Measurements from ENCODE around the gene BMS1.
"Not testable (repeated sequence)": the region's sequence is repeated elsewhere in the genome, so short reads cannot be mapped to it uniquely, and the experiment has no call there.

The BMS1 gene

GRCh38 chr10:42836771-42837468 lies 54.3 kb downstream of the BMS1 start:
- no peak overlapping the region for H3K4me2 ChIP-seq (ENCODE audit: low read length)
- no peaks in the 10 kb centered on the region for H3F3A ChIP-seq (ENCODE audit: insufficient read depth, low read length)
- TF ChIP-seq CTCF (IDR thresholded peaks at IDR 0.05; ENCODE audit: low read length) (no peak), EZH2 (IDR thresholded peaks at IDR 0.05; ENCODE audit: borderline replicate concordance, low read length) (no peak)
- no peaks in the 10 kb centered on the region for H3K9me2 ChIP-seq (ENCODE audit: low read depth, low read length)
- H2AFZ ChIP-seq (ENCODE audit: low read length), result no peak overlapping the region
- no peaks in the 10 kb centered on the region for H4K20me1 ChIP-seq (ENCODE audit: insufficient read depth, low read length)
- no peak overlapping the region for H3K4me3 ChIP-seq (ENCODE audit: low read depth, low read length, poor library complexity, severe bottlenecking)
- no peaks in the 10 kb centered on the region for H3K27me3 ChIP-seq (ENCODE audit: insufficient read depth, low read length)
- H3K36me3 ChIP-seq (ENCODE audit: insufficient read depth, low read length), result peaks cover 6% of the 10 kb centered on the region
- no peaks in the 10 kb centered on the region for H3K79me2 ChIP-seq (ENCODE audit: insufficient read depth, low read length)
- H3K4me1 ChIP-seq (ENCODE audit: insufficient read depth, low read length, severe bottlenecking), result no peaks in the 10 kb centered on the region
- H3K9me3 ChIP-seq (ENCODE audit: low read length), result no peaks in the 10 kb centered on the region
- no peak overlapping the region for H3K27ac ChIP-seq (ENCODE audit: low read depth, low read length, poor library complexity, severe bottlenecking)
- H3K9ac ChIP-seq (ENCODE audit: low read length), result no peak overlapping the region

- not testable (repeated sequence) for H2AFZ ChIP-seq (ENCODE audit: low read length); H3K79me2 ChIP-seq (ENCODE audit: insufficient read depth, low read length); H4K20me1 ChIP-seq (ENCODE audit: insufficient read depth, low read length); H3K27me3 ChIP-seq (ENCODE audit: insufficient read depth, low read length); H3K4me2 ChIP-seq (ENCODE audit: low read length); H3K4me1 ChIP-seq (ENCODE audit: insufficient read depth, low read length, severe bottlenecking); H3K9me2 ChIP-seq (ENCODE audit: low read depth, low read length); H3K9ac ChIP-seq (ENCODE audit: low read length); H3K36me3 ChIP-seq (ENCODE audit: insufficient read depth, low read length); H3F3A ChIP-seq (ENCODE audit: insufficient read depth, low read length); H3K9me3 ChIP-seq (ENCODE audit: low read length); H3K4me3 ChIP-seq (ENCODE audit: low read depth, low read length, poor library complexity, severe bottlenecking); H3K27ac ChIP-seq (ENCODE audit: low read depth, low read length, poor library complexity, severe bottlenecking)
Measured at GRCh38 chr10:42844810-42845209, 62.2 kb downstream of the BMS1 start.

- not testable (repeated sequence) for H3K27ac ChIP-seq (ENCODE audit: low read depth, low read length, poor library complexity, severe bottlenecking); H3K4me3 ChIP-seq (ENCODE audit: low read depth, low read length, poor library complexity, severe bottlenecking); H3K4me1 ChIP-seq (ENCODE audit: insufficient read depth, low read length, severe bottlenecking); H3K9ac ChIP-seq (ENCODE audit: low read length); H3K9me2 ChIP-seq (ENCODE audit: low read depth, low read length); H3K27me3 ChIP-seq (ENCODE audit: insufficient read depth, low read length); H4K20me1 ChIP-seq (ENCODE audit: insufficient read depth, low read length); H3K79me2 ChIP-seq (ENCODE audit: insufficient read depth, low read length); H2AFZ ChIP-seq (ENCODE audit: low read length); H3K9me3 ChIP-seq (ENCODE audit: low read length); H3K4me2 ChIP-seq (ENCODE audit: low read length); H3K36me3 ChIP-seq (ENCODE audit: insufficient read depth, low read length); H3F3A ChIP-seq (ENCODE audit: insufficient read depth, low read length)
Measured at GRCh38 chr10:42847261-42847660, 64.7 kb downstream of the BMS1 start.

GRCh38 chr10:42850931-42851330 lies 68.3 kb downstream of the BMS1 start:
- no peaks in the 10 kb centered on the region for H4K20me1 ChIP-seq (ENCODE audit: insufficient read depth, low read length)
- no peak overlapping the region for H3K4me3 ChIP-seq (ENCODE audit: low read depth, low read length, poor library complexity, severe bottlenecking)
- no peaks in the 10 kb centered on the region for H3F3A ChIP-seq (ENCODE audit: insufficient read depth, low read length)
- H3K4me2 ChIP-seq (ENCODE audit: low read length), result no peak overlapping the region
- no peaks in the 10 kb centered on the region for H3K9me3 ChIP-seq (ENCODE audit: low read length)
- H3K9me2 ChIP-seq (ENCODE audit: low read depth, low read length), result no peaks in the 10 kb centered on the region
- H3K79me2 ChIP-seq (ENCODE audit: insufficient read depth, low read length), result no peaks in the 10 kb centered on the region
- H3K27ac ChIP-seq (ENCODE audit: low read depth, low read length, poor library complexity, severe bottlenecking), result no peak overlapping the region
- no peaks in the 10 kb centered on the region for H3K4me1 ChIP-seq (ENCODE audit: insufficient read depth, low read length, severe bottlenecking)
- TF ChIP-seq EZH2 (IDR thresholded peaks at IDR 0.05; ENCODE audit: borderline replicate concordance, low read length) (no peak), CTCF (IDR thresholded peaks at IDR 0.05; ENCODE audit: low read length) (no peak)
- no peaks in the 10 kb centered on the region for H3K36me3 ChIP-seq (ENCODE audit: insufficient read depth, low read length)
- H3K9ac ChIP-seq (ENCODE audit: low read length), result no peak overlapping the region
- H2AFZ ChIP-seq (ENCODE audit: low read length), result no peak overlapping the region
- H3K27me3 ChIP-seq (ENCODE audit: insufficient read depth, low read length), result no peaks in the 10 kb centered on the region

All from OCI-LY1 (cell line).